DMS153 (cell line): ENCODE results near the gene CYSTM1.

Source experiments
- DNase-seq: peaks from one replicate; lab custom pipeline; 2025; lab: John Stamatoyannopoulos, UW

The CYSTM1 gene

GRCh38 chr5:140213370-140213983 lies 38.5 kb downstream of the CYSTM1 start:
- DNase-seq = no peak

GRCh38 chr5:140214831-140215230 lies 39.8 kb downstream of the CYSTM1 start:
- no peak for DNase-seq

GRCh38 chr5:140215276-140215675 lies 40.3 kb downstream of the CYSTM1 start:
- no peak for DNase-seq

GRCh38 chr5:140216478-140217074 lies 41.6 kb downstream of the CYSTM1 start:
- DNase-seq = no peak

- no peak for DNase-seq
These were observed 42.5 kb downstream of the CYSTM1 start for GRCh38 chr5:140217299-140218026.

- no peak for DNase-seq
These were observed 44.3 kb downstream of the CYSTM1 start for GRCh38 chr5:140219068-140219991.

- DNase-seq = no peak
These were observed 45.2 kb downstream of the CYSTM1 start for GRCh38 chr5:140220032-140220697.

GRCh38 chr5:140220698-140221064 lies 45.7 kb downstream of the CYSTM1 start:
- no peak for DNase-seq

- no peak for DNase-seq
These were observed 46.8 kb downstream of the CYSTM1 start for GRCh38 chr5:140221697-140222223.

GRCh38 chr5:140222416-140222815 lies 47.4 kb downstream of the CYSTM1 start:
- no peak for DNase-seq

GRCh38 chr5:140223567-140223966 lies 48.6 kb downstream of the CYSTM1 start:
- DNase-seq = no peak

- no peak for DNase-seq
These were observed 49.7 kb downstream of the CYSTM1 start for GRCh38 chr5:140224658-140225057.

GRCh38 chr5:140225396-140225795 lies 50.4 kb downstream of the CYSTM1 start:
- DNase-seq = no peak

- no peak for DNase-seq
These were observed 52.1 kb downstream of the CYSTM1 start for GRCh38 chr5:140227046-140227445.

GRCh38 chr5:140228364-140228837 lies 53.4 kb downstream of the CYSTM1 start:
- no peak for DNase-seq

GRCh38 chr5:140230373-140230772 lies 55.4 kb downstream of the CYSTM1 start:
- no peak for DNase-seq

- DNase-seq = no peak
These were observed 57.7 kb downstream of the CYSTM1 start for GRCh38 chr5:140232731-140233130.

GRCh38 chr5:140234377-140234989 lies 59.5 kb downstream of the CYSTM1 start:
- no peak for DNase-seq

- DNase-seq = no peak
These were observed 61.0 kb downstream of the CYSTM1 start for GRCh38 chr5:140235791-140236551.
